GM15510 (cell line): ENCODE data around the gene HDGFL2.

Experiments
- POLR2A ChIP-seq: IDR thresholded peaks from 3 replicates; pipeline ENCODE4 v1.6.1; 2011; ENCODE audit warnings: borderline replicate concordance; ENCODE audit not compliant: insufficient read length; ENCODE audit errors: extremely low read depth

Gene HDGFL2

DNA sequence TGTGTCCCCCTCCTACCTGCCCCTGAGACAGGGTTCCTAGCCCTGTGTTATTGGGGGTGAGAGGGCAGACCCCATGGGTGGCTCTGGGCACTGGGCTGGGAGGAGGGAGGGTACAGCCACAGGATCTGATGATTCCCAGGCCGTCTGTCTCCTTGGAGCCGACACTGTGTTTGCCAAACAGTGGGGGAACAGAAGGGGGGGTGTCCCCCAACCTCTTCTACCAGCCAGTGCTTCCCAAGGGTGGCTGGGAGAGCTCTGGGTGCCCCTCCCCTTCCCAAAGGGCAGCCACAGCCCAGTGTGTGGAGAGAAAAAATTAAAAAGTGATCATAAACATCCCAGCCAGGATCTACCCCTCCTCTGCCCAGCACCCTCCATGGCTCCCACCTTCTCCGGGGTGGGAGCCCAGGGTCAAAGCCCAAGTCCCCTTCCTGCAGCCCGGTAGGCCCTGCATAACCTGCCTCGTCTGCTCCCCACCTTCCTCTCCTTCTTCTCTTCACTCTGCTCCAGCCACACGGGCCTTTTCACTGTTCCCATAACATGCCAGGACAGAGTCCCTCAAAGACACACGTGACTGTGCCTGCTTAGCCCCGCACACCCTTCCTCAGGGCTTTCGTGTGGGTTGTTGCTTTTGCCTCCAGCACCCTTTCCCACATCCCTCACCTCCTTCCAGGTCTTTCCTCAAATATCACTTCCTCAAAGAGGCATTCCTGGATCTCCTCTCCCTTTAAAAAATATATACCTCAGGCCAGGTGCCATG, 47.6 kb downstream of the HDGFL2 start:
- TF ChIP-seq POLR2A = no peak

DNA sequence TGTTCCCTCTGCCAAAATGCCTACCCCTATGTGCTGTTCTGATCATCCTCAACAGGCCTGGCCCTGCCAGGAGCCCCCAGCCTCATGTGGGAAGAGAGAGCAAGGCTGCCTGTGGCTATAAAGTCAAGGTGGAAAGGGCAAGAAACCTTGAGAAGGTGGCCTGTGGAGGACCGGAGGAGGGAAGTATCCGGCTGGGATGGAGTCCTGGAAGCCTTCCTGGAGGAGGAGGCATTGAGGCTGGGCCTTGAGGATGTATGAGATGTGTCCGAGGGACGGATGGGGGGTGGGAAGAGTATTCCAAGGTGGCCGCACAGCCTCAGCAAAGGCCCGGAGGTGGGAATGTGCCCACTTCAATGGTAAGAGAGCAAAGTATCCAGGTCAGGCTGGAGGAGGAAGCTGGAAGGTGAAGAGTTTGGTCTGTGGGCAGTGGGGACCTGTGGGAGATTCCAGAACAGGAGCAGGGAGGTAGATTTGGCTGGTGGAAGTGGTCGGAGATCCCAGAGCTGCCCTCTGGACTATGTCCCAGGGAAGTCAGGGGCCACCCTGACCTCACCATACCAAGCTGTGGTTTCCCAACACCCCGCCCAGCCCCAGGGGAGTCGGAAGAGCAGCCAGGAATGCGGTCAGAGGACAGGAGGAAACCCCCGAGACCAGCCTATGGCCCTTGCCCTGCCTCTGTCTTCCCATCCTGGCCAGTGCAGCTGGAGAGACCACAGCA, 49.2 kb downstream of the HDGFL2 start:
- TF ChIP-seq POLR2A = no peak

GRCh38 chr19:4521888-4522242, 49.8 kb downstream of the HDGFL2 start:
- no peak for TF ChIP-seq POLR2A

GRCh38 chr19:4522291-4523002, 50.4 kb downstream of the HDGFL2 start:
- TF ChIP-seq POLR2A = no peak

DNA sequence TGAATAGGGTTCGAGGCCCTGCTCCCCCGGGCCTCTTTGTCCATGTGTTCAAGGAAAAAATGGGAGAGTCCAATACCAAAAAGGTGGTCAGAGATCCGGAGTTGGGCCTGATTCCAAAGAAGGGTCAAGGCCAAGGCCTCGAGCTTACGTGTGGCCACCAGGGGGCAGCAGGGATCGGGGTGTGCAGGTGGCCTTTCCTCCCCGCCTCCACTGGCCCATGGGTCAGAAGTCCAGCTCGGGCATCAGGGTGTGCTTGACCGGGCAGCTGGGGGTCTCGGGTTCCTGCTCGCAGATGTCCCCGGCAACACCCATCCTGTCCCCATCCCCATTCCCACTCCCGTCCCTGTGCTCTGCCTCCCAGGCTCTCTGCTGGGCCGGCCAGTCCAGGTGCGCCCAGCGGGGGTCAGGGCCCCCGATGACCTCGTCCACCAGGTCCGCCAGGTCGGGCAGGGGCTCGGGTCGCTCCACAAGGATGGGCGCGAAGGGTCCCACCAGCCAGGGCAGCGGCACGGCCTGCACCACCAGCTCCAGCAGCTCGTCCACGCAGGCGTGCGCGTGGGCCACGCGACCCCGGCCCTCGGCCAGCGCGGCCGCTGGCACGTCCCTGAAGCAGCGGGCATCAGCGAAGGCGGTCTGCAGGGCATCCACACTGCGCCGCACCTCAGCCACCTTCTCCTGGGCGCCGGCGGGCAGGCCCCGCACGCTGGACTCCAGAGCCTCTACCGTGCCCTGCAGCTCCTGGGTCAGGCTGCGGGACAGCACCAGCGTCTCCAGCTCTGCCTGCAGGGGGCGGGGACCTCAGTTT, 51.4 kb downstream of the HDGFL2 start:
- no peak for TF ChIP-seq POLR2A

GRCh38 chr19:4524808-4525562, 52.9 kb downstream of the HDGFL2 start:
- no peak for TF ChIP-seq POLR2A

GRCh38 chr19:4525563-4526002, 53.5 kb downstream of the HDGFL2 start:
- TF ChIP-seq POLR2A = no peak

DNA sequence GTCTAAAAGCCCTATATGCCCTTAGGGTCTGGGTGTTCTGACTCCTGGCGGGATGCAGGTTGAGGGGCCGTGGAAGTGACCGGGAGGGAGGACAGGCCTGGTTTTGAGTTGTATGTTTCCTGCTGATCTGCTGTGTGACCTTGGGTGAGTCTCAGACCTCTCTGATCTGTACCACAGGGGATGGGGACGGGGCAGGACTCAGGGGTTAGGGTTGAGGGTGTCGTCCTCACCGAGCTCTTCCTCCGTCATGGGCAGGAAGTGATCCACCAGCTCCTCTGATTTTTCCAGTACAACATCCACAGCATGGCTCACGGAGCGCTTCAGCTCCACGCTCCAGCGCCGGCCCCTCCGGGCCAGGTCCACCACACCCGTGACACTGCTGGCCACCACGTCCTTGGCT, 56.7 kb downstream of the HDGFL2 start:
- no peak for TF ChIP-seq POLR2A

DNA sequence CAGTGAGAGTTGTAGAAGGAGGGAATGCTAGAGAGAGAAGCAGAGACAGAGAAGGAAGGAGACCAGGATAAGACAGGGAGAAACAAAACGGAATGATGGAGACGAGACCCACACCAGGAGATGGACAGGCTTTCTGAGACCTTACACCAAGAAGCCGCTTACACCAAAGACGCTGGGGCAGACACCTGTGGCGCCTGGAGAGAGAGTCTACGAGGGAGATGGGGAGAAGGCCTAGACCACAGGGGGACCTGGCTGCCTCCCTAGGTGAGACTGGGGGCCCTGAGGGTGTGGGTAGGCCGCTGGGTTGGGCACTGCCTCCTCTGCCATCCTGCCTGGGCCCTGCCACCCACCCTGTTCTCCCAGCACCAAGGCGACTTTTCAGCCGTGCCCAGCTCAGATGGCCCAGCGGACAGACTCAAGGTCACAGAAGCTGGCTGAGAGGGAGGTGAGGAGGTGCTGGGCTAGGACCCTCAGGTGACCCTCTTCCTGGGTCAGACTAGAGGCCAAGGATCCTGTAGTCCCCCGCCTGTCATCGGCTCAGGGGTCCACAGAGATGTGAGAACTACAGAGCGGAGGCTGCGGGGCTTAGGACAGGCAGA, 57.9 kb downstream of the HDGFL2 start:
- no peak for TF ChIP-seq POLR2A

- no peak for TF ChIP-seq POLR2A
Measured at GRCh38 chr19:4531562-4532165, 59.6 kb downstream of the HDGFL2 start.

- no peak for TF ChIP-seq POLR2A
Measured at GRCh38 chr19:4533334-4533733, 61.2 kb downstream of the HDGFL2 start.

GRCh38 chr19:4533835-4534424, 61.8 kb downstream of the HDGFL2 start:
- no peak for TF ChIP-seq POLR2A

DNA sequence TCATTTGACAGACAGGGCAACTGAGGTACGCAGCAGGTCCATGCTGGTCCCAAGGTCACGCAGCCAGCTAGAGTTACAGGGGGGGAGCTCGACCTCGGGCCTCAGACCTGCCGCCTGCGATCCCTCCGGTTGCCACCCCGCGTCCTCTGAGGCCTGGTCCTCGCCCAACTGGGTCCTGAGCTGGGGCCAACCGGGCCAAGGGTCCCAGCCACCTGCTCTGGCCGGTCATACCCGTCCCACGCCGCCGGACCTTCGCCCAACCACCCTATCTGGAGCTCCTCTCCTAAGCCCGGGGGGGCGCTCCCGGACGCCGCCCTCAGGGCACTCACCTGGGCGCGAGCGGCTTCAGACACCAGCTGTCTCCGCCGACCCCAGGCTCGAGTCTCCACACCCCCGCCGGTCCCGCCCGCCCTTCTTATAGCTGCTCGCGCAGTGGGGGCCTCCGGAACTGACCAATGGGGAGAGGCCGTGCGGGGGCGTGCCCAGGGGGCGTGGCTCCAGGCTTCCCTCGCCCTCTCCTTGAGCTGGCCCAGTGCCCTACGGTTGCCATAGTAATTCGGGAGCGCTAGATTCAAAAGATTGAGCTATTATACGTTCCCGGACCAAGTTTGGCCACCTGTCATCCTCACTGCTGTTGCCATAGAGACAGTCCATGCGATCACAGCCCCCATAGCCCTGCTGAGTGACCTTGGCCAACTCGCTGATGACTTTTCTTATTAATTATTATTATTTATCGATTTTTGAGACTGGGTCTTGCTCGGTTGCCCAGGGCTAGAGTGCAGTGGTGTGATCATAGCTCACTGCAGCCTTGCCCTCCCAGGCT, 63.0 kb downstream of the HDGFL2 start, which contains the start of gene PLIN5:
Gene PLIN5 (minus strand): TSS at position 389 of the 823 bp plus-strand sequence. CDS start 1,150 bp downstream, outside the sequence.
- no peak for TF ChIP-seq POLR2A

- no peak for TF ChIP-seq POLR2A
Measured at GRCh38 chr19:4536798-4537197, 64.7 kb downstream of the HDGFL2 start.
